Raji (cell line): ENCODE results near the gene GAS7.

Source experiments
- POLR2A ChIP-seq: IDR thresholded peaks from 2 replicates; pipeline ENCODE4 v1.6.1; 2011; ENCODE audit warnings: low read depth, low read length, control low read depth; ENCODE audit not compliant: insufficient read depth

GAS7 gene

DNA sequence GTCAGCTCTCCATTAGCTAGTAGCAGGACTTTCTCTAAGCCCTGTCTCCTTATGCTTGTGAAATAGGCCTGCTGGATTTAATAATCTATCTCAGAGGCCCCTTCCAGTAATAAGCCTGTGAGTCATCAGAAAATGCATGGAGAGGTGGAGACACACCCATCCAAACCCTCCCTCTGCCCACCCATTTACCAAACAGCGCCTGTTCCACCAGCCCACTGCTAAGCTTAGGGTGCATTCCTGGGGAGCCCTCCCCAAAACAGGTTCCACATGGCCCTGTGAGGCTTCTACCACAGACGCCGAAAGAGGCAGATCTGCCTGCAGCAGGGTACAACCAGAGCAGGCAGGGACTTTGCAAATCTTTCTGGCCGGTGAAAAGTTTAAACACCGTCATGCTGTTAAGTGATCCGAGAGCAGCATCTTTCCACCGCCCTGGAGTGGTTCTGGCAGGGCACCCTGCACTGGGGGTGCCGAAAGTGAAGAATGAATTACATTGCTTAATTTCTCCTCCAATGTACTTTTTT is 99.3 kb downstream of the GAS7 start:
- no peak for TF ChIP-seq POLR2A

- TF ChIP-seq POLR2A = no peak
Observed at GRCh38 chr17:10096596-10096995, 101.8 kb downstream of the GAS7 start.

- TF ChIP-seq POLR2A = no peak
Observed at GRCh38 chr17:10094797-10095196, 103.6 kb downstream of the GAS7 start.

DNA sequence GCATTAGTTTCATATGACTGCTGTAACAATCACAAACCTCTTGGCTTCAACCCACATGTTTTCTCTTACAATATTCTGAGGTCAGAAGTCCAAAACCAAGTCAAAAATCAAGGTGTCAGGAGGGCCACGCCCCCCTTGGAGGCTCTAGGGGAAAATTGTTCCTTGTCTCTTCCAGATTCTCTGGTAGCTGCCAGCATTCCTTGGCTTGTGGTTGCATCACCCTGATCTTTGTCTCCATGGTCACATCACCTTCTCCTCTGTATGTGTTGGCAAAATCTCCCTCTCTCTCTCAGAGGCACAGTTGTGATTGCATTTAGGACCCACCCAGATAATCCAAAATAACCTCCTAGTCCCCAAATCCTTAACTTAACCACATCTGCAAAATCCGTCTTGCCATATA is 105.8 kb downstream of the GAS7 start:
- no peak for TF ChIP-seq POLR2A

GRCh38 chr17:10091046-10091445 is 107.4 kb downstream of the GAS7 start:
- TF ChIP-seq POLR2A = no peak

GRCh38 chr17:10089196-10089804 is 109.1 kb downstream of the GAS7 start:
- TF ChIP-seq POLR2A = no peak

DNA sequence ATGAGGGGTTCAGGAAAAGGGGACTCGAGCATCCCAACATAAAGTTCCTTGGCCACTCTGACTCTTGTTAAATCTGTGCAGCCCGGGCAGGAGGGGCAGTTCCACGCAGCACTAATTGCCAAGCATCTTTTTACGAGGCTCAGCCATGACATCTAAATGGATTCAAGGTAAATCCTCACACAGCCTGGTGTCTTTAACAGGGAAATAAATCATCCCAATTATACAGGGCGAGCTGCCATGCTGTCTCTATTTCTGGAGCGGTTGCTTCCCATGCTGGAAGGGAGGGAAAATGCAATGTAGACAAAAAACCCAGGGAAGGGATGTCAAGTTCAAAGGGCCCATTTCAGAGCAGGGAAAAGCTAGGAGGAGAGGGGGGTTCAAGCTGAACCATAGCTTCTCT is 110.0 kb downstream of the GAS7 start:
- TF ChIP-seq POLR2A = no peak

DNA sequence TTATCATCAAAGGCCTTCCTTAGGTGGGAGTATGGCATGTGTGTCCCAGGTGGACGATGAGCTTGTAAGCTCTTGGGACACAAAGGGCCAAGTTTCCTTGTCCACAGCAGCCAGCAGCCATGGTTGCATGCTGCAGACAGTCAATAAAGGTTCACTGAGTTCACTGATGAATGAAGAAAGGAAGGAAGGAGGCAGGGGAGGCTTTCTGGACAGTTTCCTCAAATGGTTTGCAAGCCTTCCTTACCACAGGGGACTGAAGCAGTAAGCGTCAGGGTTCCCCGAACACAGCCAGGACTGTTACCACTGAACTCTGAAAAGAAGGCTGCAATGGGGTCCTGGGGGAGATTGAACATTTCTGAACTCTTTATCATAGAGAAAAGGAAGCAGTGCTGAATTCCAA is 111.1 kb downstream of the GAS7 start:
- no peak for TF ChIP-seq POLR2A

- no peak for TF ChIP-seq POLR2A
Observed at GRCh38 chr17:10083864-10084263, 114.5 kb downstream of the GAS7 start.

DNA sequence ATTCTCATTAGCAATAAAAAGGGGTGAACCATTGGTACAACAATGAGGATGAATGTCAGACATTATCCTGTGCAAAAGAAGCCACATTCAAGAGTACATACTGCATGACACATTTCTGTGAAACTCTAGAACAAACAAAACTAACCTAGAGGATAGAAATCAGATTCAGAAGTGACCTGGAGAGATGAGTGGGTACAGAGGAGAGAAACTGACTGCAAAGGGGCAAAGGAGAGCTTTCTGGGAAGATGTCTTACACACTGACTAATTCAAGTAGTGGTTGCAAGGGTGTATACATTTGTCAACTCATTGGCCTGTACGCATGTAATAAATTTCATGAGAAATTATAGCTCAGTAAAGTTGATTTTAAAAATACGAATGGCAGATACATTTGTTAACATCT is 115.6 kb downstream of the GAS7 start:
- no peak for TF ChIP-seq POLR2A

DNA sequence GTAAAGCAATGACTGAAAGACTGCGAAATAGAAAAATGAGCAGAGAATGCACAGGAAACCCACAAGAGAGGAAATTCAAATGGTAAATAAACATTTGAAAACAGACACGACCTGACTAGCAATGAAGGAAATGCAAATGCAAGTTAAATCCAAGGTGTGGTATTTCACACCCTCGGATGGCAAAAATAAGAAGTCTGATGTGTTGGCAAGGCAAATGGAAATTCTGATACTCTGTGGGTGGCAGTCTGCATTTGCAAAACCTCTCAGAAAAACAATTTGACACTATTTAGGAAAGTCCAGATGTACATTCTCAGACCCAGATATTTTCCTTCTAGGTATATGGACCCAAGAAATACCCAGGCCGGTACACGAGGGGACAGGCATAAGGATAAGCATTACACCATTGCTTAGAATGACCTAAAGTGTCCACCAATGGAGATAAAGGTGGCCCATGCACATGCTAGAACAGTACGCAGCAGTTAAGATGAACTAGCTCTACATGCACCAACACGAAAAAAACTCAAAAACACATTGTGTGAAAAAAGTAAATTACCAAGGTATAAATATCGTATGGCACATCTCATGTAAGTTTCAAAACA is 116.7 kb downstream of the GAS7 start:
- no peak for TF ChIP-seq POLR2A

- no peak for TF ChIP-seq POLR2A
Observed at GRCh38 chr17:10077561-10078299, 120.7 kb downstream of the GAS7 start.

- TF ChIP-seq POLR2A = no peak
Observed at GRCh38 chr17:10075919-10076318, 122.5 kb downstream of the GAS7 start.

GRCh38 chr17:10073941-10074340 is 124.5 kb downstream of the GAS7 start:
- no peak for TF ChIP-seq POLR2A

GRCh38 chr17:10072556-10073425 is 125.6 kb downstream of the GAS7 start:
- no peak for TF ChIP-seq POLR2A

DNA sequence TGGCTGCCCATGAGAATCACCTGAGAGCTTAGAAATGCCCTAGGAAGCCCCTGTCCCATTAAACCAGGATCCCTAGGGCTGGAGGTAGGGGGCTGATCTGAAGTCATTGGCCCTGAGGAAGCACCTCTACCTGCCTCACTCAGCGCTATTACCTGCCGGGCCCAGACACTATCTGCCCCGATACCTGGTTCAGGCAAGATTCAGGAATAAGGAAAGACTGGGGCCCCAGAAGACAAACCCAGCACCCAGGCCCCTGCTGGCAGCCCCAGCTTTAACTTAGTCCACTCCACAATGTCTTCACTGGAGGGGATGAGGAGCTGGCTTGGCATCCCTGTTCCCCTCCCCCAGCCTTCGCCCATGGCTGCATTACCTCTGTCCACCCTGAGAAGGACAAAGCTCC is 126.3 kb downstream of the GAS7 start:
- no peak for TF ChIP-seq POLR2A

- no peak for TF ChIP-seq POLR2A
Observed at GRCh38 chr17:10071141-10071540, 127.3 kb downstream of the GAS7 start.
